Umbilical cord (tissue), 1 donor: ENCODE measurements around the gene TOE1. TPM values are rescaled to one million over a fixed set of nuclear protein-coding genes. Genes with fewer than 3 reads are reported as not detected.

ENCODE experiments used
- total RNA-seq: library from RNA; depleted of rRNA; stranded (reverse); fragments of >200 nt; gene quantifications from one replicate; pipeline ENCODE4 v1.2.3, GENCODE V29; 2014; ENCODE audit warnings: low replicate concordance; ENCODE audit not compliant: insufficient read depth

TOE1 gene
- total RNA-seq, 1 donor from 2014 or later: 4.1 TPM

Other genes starting within 250 kb of the TOE1 start
- gene ZSWIM5, start 133.6 kb upstream of the TOE1 start, total RNA-seq: 0.48 TPM
- gene HPDL, start 13.3 kb upstream of the TOE1 start, total RNA-seq: not detected
- 7.2 TPM for gene MUTYH, start 270 bp downstream of the TOE1 start, total RNA-seq
- 6.0 TPM for gene TESK2, start 151.0 kb downstream of the TOE1 start, total RNA-seq
- gene CCDC163, start 159.9 kb downstream of the TOE1 start, total RNA-seq: 0.72 TPM
- gene MMACHC, start 160.1 kb downstream of the TOE1 start, total RNA-seq: 1.2 TPM
- gene PRDX1, start 181.7 kb downstream of the TOE1 start, total RNA-seq: 181 TPM
- 84.0 TPM for gene AKR1A1, start 210.7 kb downstream of the TOE1 start, total RNA-seq
- gene NASP, start 243.9 kb downstream of the TOE1 start, total RNA-seq: 27.4 TPM